Activated CD8-positive, alpha-beta T cell treated with anti-CD3 and anti-CD28 coated beads for 36 hours (primary cell): ENCODE measurements around the gene EXOC3L4. TPM values are rescaled to one million over a fixed set of nuclear protein-coding genes. Genes with fewer than 3 reads are reported as not detected.

Experiments
- ATAC-seq: fragments of 200-7000 bp; cut with Tn5 transposase; one replicate; pipeline ENCODE4 v1.10.0; 2021; ENCODE audit warnings: mild to moderate bottlenecking, moderate library complexity
- CTCF ChIA-PET: fragments of 350-600 bp; sonication (Branson Sonifier 250); formaldehyde crosslinking; loops from one replicate; lab custom pipeline; 2021; ENCODE audit warnings: antibody characterized with exemption; lab: Charles Lee
- POLR2A ChIA-PET: fragments of 350-600 bp; sonication (Branson Sonifier 250); formaldehyde crosslinking; loops from one replicate; lab custom pipeline; 2021; ENCODE audit warnings: antibody characterized with exemption; lab: Charles Lee
- DNase-seq: peaks from one replicate; pipeline ENCODE4 v3.0.0-alpha.2; 2020
- H3K27ac Mint-ChIP-seq: one replicate; pipeline ENCODE4 v1.8.0; 2021; ENCODE audit warnings: mild to moderate bottlenecking, mixed read lengths
- H3K27me3 Mint-ChIP-seq: one replicate; pipeline ENCODE4 v1.8.0; 2021; ENCODE audit warnings: mixed read lengths
- H3K36me3 Mint-ChIP-seq: one replicate; pipeline ENCODE4 v1.8.0; 2021; ENCODE audit warnings: low read depth, mixed read lengths
- H3K4me1 Mint-ChIP-seq: one replicate; pipeline ENCODE4 v1.8.0; 2021; ENCODE audit warnings: low read depth, mixed read lengths
- H3K4me3 Mint-ChIP-seq: one replicate; pipeline ENCODE4 v1.8.0; 2021; ENCODE audit warnings: mild to moderate bottlenecking, moderate library complexity, mixed read lengths
- H3K9me3 Mint-ChIP-seq: one replicate; pipeline ENCODE4 v1.8.0; 2021; ENCODE audit warnings: mixed read lengths
- CTCF ChIP-seq: fragments of 200-600 bp; IDR thresholded peaks from one replicate; pipeline ENCODE4 v1.8.0; 2022; ENCODE audit warnings: antibody characterized with exemption, mild to moderate bottlenecking
- intact Hi-C: fragments of 100-400 bp; cut with micrococcal nuclease; formaldehyde crosslinking; loops from one replicate; pipeline ENCODE4 v1.10.0; 2022
- total RNA-seq, 2 experiments: library from RNA; stranded (reverse); gene quantifications; one replicate each; pipeline ENCODE4 v1.2.3, GENCODE V29; 2021

The EXOC3L4 gene
- total RNA-seq, 2 experiments from 2014 or later: not detected

GRCh38 chr14:103104654-103105452, 10.3 kb downstream of the EXOC3L4 start:
- Mint-ChIP-seq H3K4me1 (peaks cover 6% of the 10 kb centered on the region), H3K9me3 (no peaks in the 10 kb centered on the region), H3K4me3 (no peak overlapping the region), H3K27ac (no peak overlapping the region), H3K36me3 (no peaks in the 10 kb centered on the region), H3K27me3 (peaks cover 22% of the 10 kb centered on the region)
- ChIA-PET POLR2A (interaction anchor here (1.4 to 1.5 kb wide), 3 partner anchors 9 to 231 kb away, joined by 3 to 6 read pairs (median 4); no protein-coding TSS in a partner anchor), CTCF (interaction anchor here (0.6 to 3.1 kb wide), 58 partner anchors 9 to 555 kb away, joined by 3 to 47 read pairs (median 4); partner anchors contain the start of genes EIF5, EXOC3L4 and LBHD2)
- TF ChIP-seq CTCF: peak; percentile 87
- ATAC-seq: peak; percentile 80
- intact Hi-C loops: loop anchor here (10.0 kb wide), 1 partner anchor 190 kb away; no protein-coding TSS in a partner anchor
- DNase-seq: peak; percentile 74

- Mint-ChIP-seq H3K4me1 (peaks cover 6% of the 10 kb centered on the region), H3K27me3 (peaks cover 22% of the 10 kb centered on the region), H3K9me3 (no peaks in the 10 kb centered on the region), H3K4me3 (no peak overlapping the region), H3K27ac (no peak overlapping the region), H3K36me3 (no peaks in the 10 kb centered on the region)
- ChIA-PET POLR2A (interaction anchor here (1.4 to 1.5 kb wide), 2 partner anchors 10 to 13 kb away, joined by 3 to 4 read pairs; no protein-coding TSS in a partner anchor), CTCF (interaction anchor here (0.6 to 3.1 kb wide), 35 partner anchors 8 to 555 kb away, joined by 3 to 47 read pairs (median 5); partner anchors contain the start of genes EIF5 and EXOC3L4)
- no peak for ATAC-seq
- no peak for TF ChIP-seq CTCF
- intact Hi-C loops: loop anchor here (10.0 kb wide), 1 partner anchor 189 kb away; no protein-coding TSS in a partner anchor
- DNase-seq: peak; percentile 39
These were observed 11.1 kb downstream of the EXOC3L4 start for GRCh38 chr14:103105580-103106150.

- DNase-seq (no peak), ATAC-seq (no peak)
- CTCF ChIA-PET: interaction anchor here (0.8 kb wide), 1 partner anchor 185 kb away, joined by 3 read pairs; no protein-coding TSS in a partner anchor
- Mint-ChIP-seq H3K4me1 (peaks cover 6% of the 10 kb centered on the region), H3K27me3 (peaks cover 14% of the 10 kb centered on the region), H3K9me3 (no peaks in the 10 kb centered on the region), H3K4me3 (no peak overlapping the region), H3K36me3 (no peaks in the 10 kb centered on the region), H3K27ac (no peak overlapping the region)
- POLR2A ChIA-PET: no interaction called here
- intact Hi-C loops: loop anchor here (10.0 kb wide), 1 partner anchor 187 kb away; no protein-coding TSS in a partner anchor
- no peak for TF ChIP-seq CTCF
These were observed 12.9 kb downstream of the EXOC3L4 start for GRCh38 chr14:103107455-103107854.

- CTCF ChIA-PET: no interaction called here
- no peak overlapping the region for H3K27ac Mint-ChIP-seq
- H3K27me3 Mint-ChIP-seq: peaks cover 14% of the 10 kb centered on the region
- ATAC-seq (no peak), DNase-seq (no peak)
- H3K4me3 Mint-ChIP-seq: no peak overlapping the region
- H3K9me3 Mint-ChIP-seq: no peaks in the 10 kb centered on the region
- TF ChIP-seq CTCF: no peak
- POLR2A ChIA-PET: no interaction called here
- peaks cover 6% of the 10 kb centered on the region for H3K4me1 Mint-ChIP-seq
- no peaks in the 10 kb centered on the region for H3K36me3 Mint-ChIP-seq
- intact Hi-C loops: loop anchor here (10.0 kb wide), 1 partner anchor 187 kb away; no protein-coding TSS in a partner anchor
These were observed 13.6 kb downstream of the EXOC3L4 start for GRCh38 chr14:103107941-103108748.
